ENCODE data around the gene FOXF2. TPM values are rescaled to one million over a fixed set of nuclear protein-coding genes. Genes with fewer than 3 reads are reported as not detected.

The FOXF2 gene
- total RNA-seq, 1 donor from 2014 or later, result 0.30 TPM

- peaks cover 58% of the 10 kb centered on the region for H3K4me1 ChIP-seq
- H3K27me3 ChIP-seq (ENCODE audit: low read depth), result peaks cover 100% of the 10 kb centered on the region
- H3K9me3 ChIP-seq (replicated peaks), result no peaks in the 10 kb centered on the region
- TF ChIP-seq, protein P1, sequence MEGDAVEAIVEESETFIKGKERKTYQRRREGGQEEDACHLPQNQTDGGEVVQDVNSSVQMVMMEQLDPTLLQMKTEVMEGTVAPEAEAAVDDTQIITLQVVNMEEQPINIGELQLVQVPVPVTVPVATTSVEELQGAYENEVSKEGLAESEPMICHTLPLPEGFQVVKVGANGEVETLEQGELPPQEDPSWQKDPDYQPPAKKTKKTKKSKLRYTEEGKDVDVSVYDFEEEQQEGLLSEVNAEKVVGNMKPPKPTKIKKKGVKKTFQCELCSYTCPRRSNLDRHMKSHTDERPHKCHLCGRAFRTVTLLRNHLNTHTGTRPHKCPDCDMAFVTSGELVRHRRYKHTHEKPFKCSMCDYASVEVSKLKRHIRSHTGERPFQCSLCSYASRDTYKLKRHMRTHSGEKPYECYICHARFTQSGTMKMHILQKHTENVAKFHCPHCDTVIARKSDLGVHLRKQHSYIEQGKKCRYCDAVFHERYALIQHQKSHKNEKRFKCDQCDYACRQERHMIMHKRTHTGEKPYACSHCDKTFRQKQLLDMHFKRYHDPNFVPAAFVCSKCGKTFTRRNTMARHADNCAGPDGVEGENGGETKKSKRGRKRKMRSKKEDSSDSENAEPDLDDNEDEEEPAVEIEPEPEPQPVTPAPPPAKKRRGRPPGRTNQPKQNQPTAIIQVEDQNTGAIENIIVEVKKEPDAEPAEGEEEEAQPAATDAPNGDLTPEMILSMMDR (IDR thresholded peaks at IDR 0.05; ENCODE audit: borderline replicate concordance), result no peak
- H3K4me3 ChIP-seq, result peak overlapping the region; percentile 33
- intact Hi-C loops (cut with micrococcal nuclease), result no loop called here
- no peak overlapping the region for H3K27ac ChIP-seq (replicated peaks)
- no peaks in the 10 kb centered on the region for H3K36me3 ChIP-seq
- no peak for DNase-seq
These were observed 10.2 kb upstream of the FOXF2 start for GRCh38 chr6:1379017-1379787.

GRCh38 chr6:1379788-1380147, 9.6 kb upstream of the FOXF2 start:
- peaks cover 63% of the 10 kb centered on the region for H3K4me1 ChIP-seq
- TF ChIP-seq, protein P1 (IDR thresholded peaks at IDR 0.05; ENCODE audit: borderline replicate concordance), result no peak
- no peaks in the 10 kb centered on the region for H3K9me3 ChIP-seq (replicated peaks)
- no peaks in the 10 kb centered on the region for H3K36me3 ChIP-seq
- H3K27ac ChIP-seq (replicated peaks), result no peak overlapping the region
- H3K27me3 ChIP-seq (ENCODE audit: low read depth), result peaks cover 100% of the 10 kb centered on the region
- intact Hi-C loops (cut with micrococcal nuclease), result loop anchor here (5.0 kb wide), 1 partner anchor 582 kb away; no protein-coding TSS in a partner anchor
- no peak overlapping the region for H3K4me3 ChIP-seq
- DNase-seq, result no peak

- Histone ChIP-seq H3K27me3 (ENCODE audit: low read depth) (peaks cover 100% of the 10 kb centered on the region), H3K4me1 (peaks cover 63% of the 10 kb centered on the region), H3K36me3 (no peaks in the 10 kb centered on the region), H3K27ac (replicated peaks) (no peak overlapping the region), H3K9me3 (replicated peaks) (no peaks in the 10 kb centered on the region), H3K4me3 (no peak overlapping the region)
- TF ChIP-seq, protein P1 (IDR thresholded peaks at IDR 0.05; ENCODE audit: borderline replicate concordance), result no peak
- intact Hi-C loops (cut with micrococcal nuclease), result loop anchor here (5.0 kb wide), 1 partner anchor 584 kb away; no protein-coding TSS in a partner anchor
- no peak for DNase-seq
These were observed 8.6 kb upstream of the FOXF2 start for GRCh38 chr6:1380625-1381427.

- TF ChIP-seq, protein P1 (IDR thresholded peaks at IDR 0.05; ENCODE audit: borderline replicate concordance), result peak; percentile 95
- Histone ChIP-seq H3K9me3 (replicated peaks) (no peaks in the 10 kb centered on the region), H3K36me3 (no peaks in the 10 kb centered on the region), H3K27ac (replicated peaks) (no peak overlapping the region), H3K27me3 (ENCODE audit: low read depth) (peaks cover 100% of the 10 kb centered on the region), H3K4me1 (peaks cover 63% of the 10 kb centered on the region), H3K4me3 (peak overlapping the region; percentile 59)
- DNase-seq, result no peak
- intact Hi-C loops (cut with micrococcal nuclease), result loop anchor here (5.0 kb wide), 1 partner anchor 584 kb away; no protein-coding TSS in a partner anchor
These were observed 7.7 kb upstream of the FOXF2 start for GRCh38 chr6:1381481-1382330.

DNA sequence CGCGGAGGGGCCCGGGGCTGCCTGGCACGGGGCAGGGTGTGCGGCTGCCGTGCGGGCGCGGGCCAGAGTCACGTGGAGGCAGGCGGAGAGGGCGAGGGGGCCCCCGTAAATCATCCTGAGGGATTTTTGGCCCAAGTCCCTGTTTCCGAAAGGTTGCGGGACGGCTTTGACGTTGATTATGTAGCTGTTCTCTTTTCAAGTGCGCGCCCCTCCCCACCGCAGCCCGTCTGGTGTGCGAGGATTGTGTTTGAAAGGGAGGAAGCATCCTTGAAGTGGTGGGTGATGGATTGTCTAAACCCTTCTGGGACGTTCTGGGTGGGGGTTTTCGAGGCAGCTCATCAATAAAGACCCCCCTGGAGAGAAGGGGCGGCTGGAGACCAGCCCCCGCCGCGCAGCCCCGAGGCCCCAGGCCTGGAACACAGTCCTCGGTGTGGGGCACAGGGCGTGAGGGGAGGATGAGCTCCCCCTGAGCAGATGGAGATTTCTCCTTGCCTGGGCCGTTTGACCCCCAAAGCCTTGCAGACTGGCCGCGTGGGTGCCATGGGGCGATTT, 7.0 kb upstream of the FOXF2 start:
- intact Hi-C loops (cut with micrococcal nuclease), result loop anchor here (5.0 kb wide), 1 partner anchor 585 kb away; no protein-coding TSS in a partner anchor
- TF ChIP-seq, protein P1 (IDR thresholded peaks at IDR 0.05; ENCODE audit: borderline replicate concordance), result no peak
- peaks cover 100% of the 10 kb centered on the region for H3K27me3 ChIP-seq (ENCODE audit: low read depth)
- peak overlapping the region; percentile 59 for H3K4me3 ChIP-seq
- peaks cover 63% of the 10 kb centered on the region for H3K4me1 ChIP-seq
- no peaks in the 10 kb centered on the region for H3K9me3 ChIP-seq (replicated peaks)
- no peaks in the 10 kb centered on the region for H3K36me3 ChIP-seq
- no peak overlapping the region for H3K27ac ChIP-seq (replicated peaks)
- no peak for DNase-seq
